Activated CD4-positive, CD25-positive, alpha-beta regulatory T cell (primary cell): ENCODE measurements around the gene MRPS15.

ENCODE experiments used
- DNase-seq, 4 experiments: peaks; one replicate each; lab custom pipeline; 2025; lab: John Stamatoyannopoulos, UW

Gene MRPS15

DNA sequence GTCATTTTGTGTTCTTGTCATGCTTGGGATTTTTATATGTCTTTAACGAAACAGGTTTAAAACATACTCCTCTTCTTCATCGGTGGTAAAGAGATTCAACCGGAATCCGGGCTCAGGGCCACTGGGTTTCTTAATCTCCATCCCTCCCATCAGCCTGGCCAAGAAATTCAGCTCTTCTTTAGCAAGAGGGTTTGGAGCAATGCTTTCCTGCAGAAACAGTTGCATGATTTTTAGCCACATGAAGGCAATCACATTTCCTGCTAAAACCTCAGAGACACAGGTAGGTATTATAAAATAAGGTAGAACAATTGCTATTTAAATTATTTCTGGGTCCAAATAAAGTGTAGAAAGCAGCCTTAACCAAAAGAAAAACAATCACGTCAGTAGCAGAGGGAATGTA is 43.8 kb downstream of the MRPS15 start:
- no peak for DNase-seq

DNA sequence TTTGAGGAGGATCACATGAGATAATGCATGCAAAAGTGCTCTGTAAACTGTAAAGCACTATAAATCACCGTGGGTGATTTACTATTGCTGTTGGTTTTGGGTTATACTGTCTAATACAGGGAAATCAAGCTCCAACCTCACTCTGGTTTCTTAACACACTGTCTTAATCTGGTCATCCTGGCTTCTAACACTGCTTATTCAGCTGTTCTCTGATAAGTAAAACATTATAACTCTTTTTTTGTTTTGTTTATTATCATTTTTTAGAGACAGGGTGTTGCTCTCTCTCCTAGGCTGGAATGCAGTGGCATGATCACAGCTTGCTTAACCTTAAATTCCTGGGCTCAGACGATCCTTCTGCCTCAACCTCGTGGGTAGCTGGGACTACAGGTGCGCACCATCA is 44.6 kb downstream of the MRPS15 start:
- DNase-seq: no peak

DNA sequence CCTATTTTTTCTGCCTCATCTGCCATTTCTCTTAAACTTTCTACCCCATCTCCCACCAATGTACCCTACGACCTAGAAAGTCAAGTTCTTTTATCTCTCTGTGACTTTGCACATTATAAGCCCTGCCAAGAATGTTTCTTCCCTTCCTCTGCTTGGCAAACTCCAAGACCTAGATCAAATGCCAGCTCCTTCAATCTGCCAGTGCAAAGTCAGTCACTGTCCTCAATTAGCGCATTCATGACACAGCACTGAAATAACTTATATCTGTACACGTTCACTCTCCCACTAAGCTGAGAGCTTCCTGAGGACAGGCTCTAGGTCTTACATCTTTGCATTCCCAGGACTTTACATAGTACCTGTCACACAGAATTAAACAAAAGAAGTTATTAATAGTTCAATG is 45.0 kb downstream of the MRPS15 start:
- no peak for DNase-seq

DNA sequence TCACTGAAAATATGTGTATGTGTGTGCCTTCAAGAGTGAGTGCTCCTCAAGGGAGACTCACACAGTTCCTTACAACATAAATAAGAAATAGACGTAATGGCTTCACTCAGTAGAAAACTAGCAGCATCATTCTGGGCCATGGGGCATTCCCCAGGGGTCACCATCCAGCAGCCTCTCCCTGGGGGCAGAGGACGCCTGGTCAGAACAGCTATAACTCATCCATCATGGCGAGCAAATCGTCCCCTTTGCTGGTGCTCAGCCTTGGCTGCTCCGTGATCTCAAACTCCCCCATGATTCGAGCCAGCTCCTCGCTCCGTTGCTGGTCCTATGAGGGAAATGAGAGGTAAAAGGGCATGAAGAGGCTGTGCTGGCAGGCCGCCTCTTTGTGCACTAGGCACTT is 46.3 kb downstream of the MRPS15 start:
- no peak for DNase-seq

DNA sequence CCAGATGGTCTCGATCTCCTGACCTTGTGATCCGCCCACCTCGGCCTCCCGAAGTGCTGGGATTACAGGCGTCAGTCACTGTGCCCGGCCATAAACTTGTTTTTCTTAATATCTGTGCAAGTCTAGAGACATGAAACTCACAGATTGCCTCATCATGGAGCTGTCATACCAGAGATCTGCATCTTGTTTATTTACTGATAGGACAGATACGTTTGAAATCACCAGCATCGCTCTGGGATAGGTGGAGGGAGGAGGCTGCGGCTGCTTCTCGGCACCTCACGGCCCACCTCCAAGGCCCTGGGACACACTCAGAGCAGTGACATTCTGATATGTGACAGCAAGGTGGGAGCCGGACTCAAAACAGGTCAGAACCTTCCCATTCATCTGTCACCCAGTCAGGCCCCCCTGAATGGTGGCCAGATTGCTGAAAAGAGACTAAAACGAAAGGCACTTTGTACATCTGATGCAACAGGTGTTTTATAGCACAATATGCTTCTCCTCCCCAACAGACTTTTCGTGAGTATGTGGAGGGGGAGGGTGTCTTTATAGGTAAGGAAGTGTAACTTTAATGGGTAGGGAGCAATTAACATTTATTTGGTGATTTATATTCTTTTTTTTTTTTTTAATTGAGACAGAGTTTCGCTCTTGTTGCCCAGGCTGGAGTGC is 48.4 kb downstream of the MRPS15 start:
- no peak for DNase-seq

- no peak for DNase-seq
Measured at GRCh38 chr1:36414384-36414783, 49.8 kb downstream of the MRPS15 start.

GRCh38 chr1:36411674-36412648 is 52.2 kb downstream of the MRPS15 start:
- DNase-seq: no peak

DNA sequence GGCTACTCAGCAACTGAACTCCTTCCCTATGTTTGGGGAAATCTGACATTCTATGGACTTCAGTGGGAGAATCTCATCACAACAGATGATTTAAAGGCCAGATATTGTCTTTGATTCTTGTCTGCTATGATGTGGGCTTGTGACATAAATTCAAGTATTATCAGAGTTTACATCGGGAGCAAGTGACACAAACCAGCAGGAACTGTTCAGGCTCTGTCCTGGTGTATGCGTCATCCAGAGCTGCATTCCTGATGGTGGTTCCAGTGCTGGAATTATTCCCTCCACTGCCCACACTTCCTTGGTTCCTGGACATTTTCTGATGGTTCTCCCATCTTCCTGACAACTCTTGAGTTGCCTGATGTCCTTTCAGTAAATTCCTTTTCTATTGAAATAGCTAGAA is 55.7 kb downstream of the MRPS15 start:
- no peak for DNase-seq

DNA sequence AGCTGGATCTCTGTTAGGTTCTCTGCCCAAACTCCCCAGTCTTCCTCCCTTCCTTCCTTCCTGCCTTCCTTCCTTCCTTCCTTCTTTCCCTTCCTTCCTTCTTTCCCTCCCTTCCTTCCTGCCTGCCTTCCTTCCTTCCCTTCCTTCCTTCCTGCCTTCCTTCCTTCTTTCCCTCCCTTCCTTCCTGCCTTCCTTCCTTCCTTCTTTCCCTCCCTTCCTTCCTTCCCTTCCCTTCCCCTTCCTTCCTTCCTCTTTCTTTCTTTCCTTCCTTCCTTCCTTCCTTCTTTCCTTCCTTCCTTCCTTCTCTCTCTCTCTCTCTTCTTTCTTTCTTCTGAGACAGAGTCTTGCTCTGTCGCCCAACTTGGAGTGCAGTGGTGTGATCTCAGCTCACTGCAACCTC is 57.7 kb downstream of the MRPS15 start:
- DNase-seq: no peak
